DOHH2 (cell line): ENCODE data around the gene SF3A2.

Experiments
- H3F3A ChIP-seq: fragments of 200-600 bp; sonication (generic), shearing (Covaris generic); 2 replicates; pipeline ENCODE4 v1.6.0; 2016; ENCODE audit warnings: antibody characterized with exemption, mild to moderate bottlenecking; ENCODE audit not compliant: control insufficient read depth, insufficient read depth
- H3K27ac ChIP-seq: fragments of 200-600 bp; sonication (generic); 2 replicates; pipeline ENCODE4 v1.5.1; 2014; ENCODE audit warnings: low read depth, mild to moderate bottlenecking, low read length, moderate library complexity
- H3K27me3 ChIP-seq: fragments of 200-600 bp; sonication (generic); 2 replicates; pipeline ENCODE4 v1.6.1; 2014; ENCODE audit warnings: mild to moderate bottlenecking, low read length, mixed read lengths; ENCODE audit not compliant: control insufficient read depth
- H3K36me3 ChIP-seq: fragments of 200-600 bp; sonication (generic); 2 replicates; pipeline ENCODE4 v1.6.1; 2014; ENCODE audit warnings: mild to moderate bottlenecking, low read length, moderate library complexity, mixed read lengths; ENCODE audit not compliant: control insufficient read depth
- H3K4me1 ChIP-seq: fragments of 200-600 bp; sonication (generic); 2 replicates; pipeline ENCODE4 v1.6.1; 2014; ENCODE audit warnings: mild to moderate bottlenecking, low read length, mixed read lengths; ENCODE audit not compliant: control insufficient read depth
- H3K4me2 ChIP-seq: fragments of 200-600 bp; sonication (generic); 2 replicates; pipeline ENCODE4 v1.6.0; 2014; ENCODE audit warnings: mild to moderate bottlenecking, low read length, moderate library complexity
- H3K4me3 ChIP-seq: fragments of 200-600 bp; sonication (generic); 2 replicates; pipeline ENCODE4 v1.5.1; 2014; ENCODE audit warnings: mild to moderate bottlenecking, low read length, mixed read lengths
- H3K79me2 ChIP-seq: fragments of 200-600 bp; sonication (generic); 2 replicates; pipeline ENCODE4 v1.6.1; 2014; ENCODE audit warnings: mild to moderate bottlenecking, low read length, mixed read lengths; ENCODE audit not compliant: control insufficient read depth
- H3K9me2 ChIP-seq: fragments of 200-600 bp; sonication (generic); replicated peaks from 2 replicates; pipeline ENCODE4 v1.6.1; 2014; ENCODE audit warnings: mild to moderate bottlenecking, low read length, mixed read lengths; ENCODE audit not compliant: control insufficient read depth
- H3K9me3 ChIP-seq: fragments of 200-600 bp; sonication (generic); 2 replicates; pipeline ENCODE4 v1.6.1; 2014; ENCODE audit warnings: antibody characterized with exemption, low read length, mixed read lengths; ENCODE audit not compliant: control insufficient read depth, insufficient read depth
- H4K20me1 ChIP-seq: fragments of 200-600 bp; sonication (generic); 2 replicates; pipeline ENCODE4 v1.6.0; 2014; ENCODE audit warnings: low read depth, mild to moderate bottlenecking, antibody characterized with exemption, low read length, moderate library complexity; ENCODE audit not compliant: control insufficient read depth, insufficient read depth
- EZH2phosphoT487 ChIP-seq: fragments of 200-600 bp; sonication (generic); IDR thresholded peaks from 2 replicates; pipeline ENCODE4 v1.6.1; 2017; ENCODE audit warnings: borderline replicate concordance, mild to moderate bottlenecking, antibody characterized with exemption, low read length, moderate library complexity, mixed read lengths
- TF ChIP-seq, protein P1 (sequence below): fragments of 200-600 bp; sonication (generic); IDR thresholded peaks from one replicate; pipeline ENCODE4 v1.5.1; 2014; ENCODE audit warnings: antibody characterized with exemption, mild to moderate bottlenecking, low read depth, low read length; ENCODE audit not compliant: poor library complexity, severe bottlenecking

Gene SF3A2

DNA sequence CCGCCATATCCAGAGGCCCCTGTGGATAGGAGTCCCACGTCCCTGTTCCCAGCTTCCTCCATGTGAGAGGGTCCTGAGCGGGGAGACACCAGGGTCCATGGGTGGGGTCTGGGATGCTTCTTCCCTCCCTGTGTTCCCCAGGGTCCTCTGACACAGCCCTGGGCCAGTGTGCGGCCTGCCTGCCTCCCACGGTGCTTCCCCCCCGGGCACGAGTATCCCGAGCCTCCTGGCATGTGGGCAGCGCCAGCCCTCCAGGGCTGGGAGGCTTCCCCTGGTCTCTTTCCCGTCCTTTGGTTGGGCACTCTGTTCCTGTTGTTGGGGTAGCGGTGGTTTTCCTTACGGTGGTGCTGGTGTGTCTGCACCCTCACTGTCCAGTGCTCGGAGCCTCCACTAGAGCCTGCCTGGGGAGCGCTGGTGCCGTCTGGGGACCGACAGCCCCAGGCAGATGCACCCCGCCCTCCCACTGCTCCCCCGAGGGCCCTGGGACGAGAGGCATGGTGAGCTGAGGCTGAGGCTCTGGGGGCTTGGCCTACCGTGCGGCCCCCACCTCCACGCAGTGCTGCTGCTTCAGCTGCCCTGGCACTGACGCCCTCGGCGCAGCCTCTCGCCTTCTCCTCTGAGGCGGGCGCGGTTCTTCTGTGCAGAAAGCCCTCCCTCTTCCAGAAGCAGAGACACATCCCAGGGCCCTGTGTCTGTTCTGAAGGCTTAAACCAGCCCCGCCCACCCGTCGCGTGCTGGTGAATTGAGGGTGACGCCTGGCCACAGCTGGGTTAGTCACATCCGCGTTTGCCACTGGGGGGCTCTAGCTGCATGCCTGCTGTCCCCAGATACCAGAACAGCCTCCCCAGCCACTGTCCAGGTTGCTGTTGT lies 28.4 kb upstream of the SF3A2 start:
- Histone ChIP-seq H4K20me1 (no peaks in the 10 kb centered on the region), H3K4me3 (no peak overlapping the region), H3K4me1 (no peaks in the 10 kb centered on the region), H3K79me2 (no peaks in the 10 kb centered on the region; the same call in 1 of the 2 replicates), H3K4me2 (no peak overlapping the region), H3K9me3 (no peaks in the 10 kb centered on the region), H3K36me3 (peaks cover 79% of the 10 kb centered on the region), H3K27me3 (no peaks in the 10 kb centered on the region), H3K9me2 (no peaks in the 10 kb centered on the region), H3K27ac (no peak overlapping the region), H3F3A (no peaks in the 10 kb centered on the region)
- TF ChIP-seq, protein P1, sequence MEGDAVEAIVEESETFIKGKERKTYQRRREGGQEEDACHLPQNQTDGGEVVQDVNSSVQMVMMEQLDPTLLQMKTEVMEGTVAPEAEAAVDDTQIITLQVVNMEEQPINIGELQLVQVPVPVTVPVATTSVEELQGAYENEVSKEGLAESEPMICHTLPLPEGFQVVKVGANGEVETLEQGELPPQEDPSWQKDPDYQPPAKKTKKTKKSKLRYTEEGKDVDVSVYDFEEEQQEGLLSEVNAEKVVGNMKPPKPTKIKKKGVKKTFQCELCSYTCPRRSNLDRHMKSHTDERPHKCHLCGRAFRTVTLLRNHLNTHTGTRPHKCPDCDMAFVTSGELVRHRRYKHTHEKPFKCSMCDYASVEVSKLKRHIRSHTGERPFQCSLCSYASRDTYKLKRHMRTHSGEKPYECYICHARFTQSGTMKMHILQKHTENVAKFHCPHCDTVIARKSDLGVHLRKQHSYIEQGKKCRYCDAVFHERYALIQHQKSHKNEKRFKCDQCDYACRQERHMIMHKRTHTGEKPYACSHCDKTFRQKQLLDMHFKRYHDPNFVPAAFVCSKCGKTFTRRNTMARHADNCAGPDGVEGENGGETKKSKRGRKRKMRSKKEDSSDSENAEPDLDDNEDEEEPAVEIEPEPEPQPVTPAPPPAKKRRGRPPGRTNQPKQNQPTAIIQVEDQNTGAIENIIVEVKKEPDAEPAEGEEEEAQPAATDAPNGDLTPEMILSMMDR = peak; percentile 38
- no peak for TF ChIP-seq EZH2phosphoT487

DNA sequence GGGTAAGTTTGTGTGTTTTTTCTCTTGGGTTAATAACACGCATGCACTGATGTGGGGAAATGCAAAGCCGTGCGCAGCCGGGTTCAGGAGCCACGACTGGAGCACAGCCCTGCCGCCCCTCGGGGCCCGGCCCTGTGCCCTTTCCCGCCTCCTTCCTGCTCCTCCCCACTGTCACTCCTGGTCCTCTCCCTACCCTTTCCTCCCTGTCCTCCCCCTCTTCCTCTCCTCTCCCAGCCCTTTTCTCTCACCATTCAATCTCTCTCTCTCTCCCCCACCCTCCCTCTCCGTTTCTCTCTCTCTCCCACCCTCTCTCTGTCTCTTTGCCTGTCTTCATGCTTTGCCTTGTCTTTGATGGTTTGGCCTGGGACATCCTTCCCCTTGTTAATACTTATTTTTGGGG lies 27.6 kb upstream of the SF3A2 start:
- no peaks in the 10 kb centered on the region for H3K9me2 ChIP-seq
- TF ChIP-seq EZH2phosphoT487 = no peak
- TF ChIP-seq, protein P1 = no peak

DNA sequence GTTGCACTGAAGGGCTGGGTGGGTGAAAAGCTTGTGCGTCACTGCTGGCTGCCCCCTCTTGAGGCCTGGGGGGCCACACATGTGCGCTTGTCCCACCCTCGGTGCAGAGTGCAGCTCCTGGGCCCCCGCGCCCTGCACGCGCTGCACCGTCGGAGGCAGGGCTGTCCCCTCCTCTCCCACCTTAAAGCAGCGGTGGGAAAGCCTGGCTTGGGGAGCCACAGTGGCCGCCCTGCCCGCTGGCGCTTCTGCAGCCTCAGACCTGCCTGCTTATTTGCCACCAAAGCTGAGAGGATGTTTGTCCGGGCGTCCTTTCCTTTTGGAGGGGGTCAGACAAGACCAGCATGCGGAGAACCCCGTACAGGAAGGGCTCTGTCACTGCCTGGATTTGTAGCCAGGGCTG lies 27.2 kb upstream of the SF3A2 start:
- Histone ChIP-seq H3K4me2 (no peak overlapping the region), H3K4me1 (peaks cover 8% of the 10 kb centered on the region), H3K27me3 (no peaks in the 10 kb centered on the region), H3K79me2 (no peaks in the 10 kb centered on the region; the same call in 1 of the 2 replicates), H3K9me3 (no peaks in the 10 kb centered on the region), H3K36me3 (peaks cover 79% of the 10 kb centered on the region), H3K9me2 (no peaks in the 10 kb centered on the region), H3K4me3 (no peak overlapping the region), H4K20me1 (no peaks in the 10 kb centered on the region), H3K27ac (no peak overlapping the region), H3F3A (no peaks in the 10 kb centered on the region)
- TF ChIP-seq, protein P1 = no peak
- no peak for TF ChIP-seq EZH2phosphoT487

More for the DNA sequence above, 27.6 kb upstream of the SF3A2 start:
- Histone ChIP-seq H3K9me3 (no peaks in the 10 kb centered on the region), H3F3A (no peaks in the 10 kb centered on the region), H3K27me3 (no peaks in the 10 kb centered on the region), H3K4me1 (peaks cover 4% of the 10 kb centered on the region; the same call in 1 of the 2 replicates), H3K36me3 (peaks cover 79% of the 10 kb centered on the region), H3K27ac (no peak overlapping the region), H4K20me1 (no peaks in the 10 kb centered on the region), H3K4me2 (no peak overlapping the region), H3K79me2 (no peaks in the 10 kb centered on the region; the same call in 1 of the 2 replicates), H3K4me3 (no peak overlapping the region)
